Endothelial cell of umbilical vein (primary cell): ENCODE measurements around the gene ARL10. TPM values are rescaled to one million over a fixed set of nuclear protein-coding genes. Genes with fewer than 3 reads are reported as not detected.

Experiments used
- BruUV-seq: library from RNA; stranded (reverse); fragments of 400-500 nt; replicated peaks from 2 replicates; lab custom pipeline; 2021; lab: Mats Ljungman, UMichigan
- CTCF ChIA-PET: fragments of 300-600, 350-600 bp; sonication (Branson Sonifier 250); formaldehyde crosslinking; loops from one replicate; lab custom pipeline; 2021; ENCODE audit warnings: antibody characterized with exemption, inconsistent platforms; lab: Charles Lee
- POLR2A ChIA-PET: fragments of 300-600, 350-600 bp; sonication (Branson Sonifier 250); formaldehyde crosslinking; loops from one replicate; lab custom pipeline; 2021; ENCODE audit warnings: antibody characterized with exemption, inconsistent platforms; lab: Charles Lee
- DNase-seq: peaks from one replicate; pipeline ENCODE4 v3.0.0-alpha.2; 2011; ENCODE audit warnings: low read depth, low spot score
- FAIRE-seq: peaks from 2 replicates; lab custom pipeline; 2011; peaks lifted over from hg19 to GRCh38; lab: Jason Lieb, UNC
- H2AFZ ChIP-seq: 2 replicates; pipeline ENCODE4 v1.6.0; 2012; ENCODE audit warnings: low read depth, low read length, control low read depth, inconsistent platforms
- H3K27ac ChIP-seq: 2 replicates; pipeline ENCODE4 v1.5.1; 2011; ENCODE audit warnings: low read depth, mild to moderate bottlenecking, control low read depth, low read length, moderate library complexity; ENCODE audit not compliant: insufficient read depth
- H3K27me3 ChIP-seq, 2 experiments: 2 replicates each; pipeline versions ENCODE4 v1.6.0 to v1.6.1; 2011; ENCODE audit warnings: low read length in 2 of 2, mixed read lengths in 1 of 2; ENCODE audit not compliant: control insufficient read depth in 2 of 2, insufficient read depth in 2 of 2
- H3K36me3 ChIP-seq, 2 experiments: 2 replicates in 1 of 2; 3 replicates in 1 of 2; pipeline ENCODE4 v1.5.1; 2011; ENCODE audit warnings: low read length in 2 of 2, mild to moderate bottlenecking in 1 of 2, moderate library complexity in 1 of 2; ENCODE audit not compliant: control insufficient read depth in 2 of 2, insufficient read depth in 2 of 2; ENCODE audit errors: extremely low read depth in 1 of 2
- H3K4me1 ChIP-seq: 3 replicates; pipeline ENCODE4 v1.5.1; 2011; ENCODE audit warnings: mild to moderate bottlenecking, low read length; ENCODE audit not compliant: control insufficient read depth, insufficient read depth; ENCODE audit errors: extremely low read depth
- H3K4me2 ChIP-seq: 2 replicates; pipeline ENCODE4 v1.6.1; 2011; ENCODE audit warnings: low read length, control low read depth, mixed read lengths; ENCODE audit not compliant: insufficient read depth
- H3K4me3 ChIP-seq, 3 experiments: fragments of 200-600 bp in 1 of 3; sonication (generic), shearing (Covaris generic) in 1 of 3; replicated peaks in 1 of 3; 2 replicates each; pipeline ENCODE4 v1.5.1; 2011 to 2016; ENCODE audit warnings: control low read depth in 3 of 3, low read length in 3 of 3, mild to moderate bottlenecking in 2 of 3, inconsistent platforms in 1 of 3, low read depth in 1 of 3, moderate library complexity in 1 of 3; ENCODE audit not compliant: insufficient read depth in 1 of 3
- H3K79me2 ChIP-seq: 2 replicates; pipeline ENCODE4 v1.6.0; 2012; ENCODE audit warnings: low read length, inconsistent platforms; ENCODE audit not compliant: control insufficient read depth, insufficient read depth
- H3K9ac ChIP-seq: replicated peaks from 2 replicates; pipeline ENCODE3; 2011; ENCODE audit warnings: low read length, control low read depth; ENCODE audit not compliant: insufficient read depth; ENCODE audit errors: extremely low read depth
- H3K9me1 ChIP-seq: replicated peaks from 3 replicates; pipeline ENCODE4 v1.6.0; 2011; ENCODE audit warnings: mild to moderate bottlenecking, low read length; ENCODE audit not compliant: control insufficient read depth, insufficient read depth; ENCODE audit errors: extremely low read depth
- H3K9me3 ChIP-seq: replicated peaks from 2 replicates; pipeline ENCODE4 v1.5.1; 2012; ENCODE audit warnings: low read length, inconsistent platforms; ENCODE audit not compliant: control insufficient read depth, insufficient read depth
- H4K20me1 ChIP-seq: replicated peaks from 2 replicates; pipeline ENCODE3; 2011; ENCODE audit warnings: mild to moderate bottlenecking, low read length; ENCODE audit not compliant: control insufficient read depth, insufficient read depth; ENCODE audit errors: extremely low read depth
- EZH2 ChIP-seq: IDR thresholded peaks from 2 replicates; pipeline ENCODE4 v1.6.1; 2012; ENCODE audit warnings: borderline replicate concordance, low read depth, mild to moderate bottlenecking, moderate library complexity, low read length, inconsistent platforms; ENCODE audit not compliant: severe bottlenecking
- FOS ChIP-seq: IDR thresholded peaks from 2 replicates; pipeline ENCODE4 v1.6.1; 2011; ENCODE audit warnings: mild to moderate bottlenecking, low read length, moderate library complexity, borderline replicate concordance; ENCODE audit not compliant: insufficient read depth
- GATA2 ChIP-seq: IDR thresholded peaks from 2 replicates; pipeline ENCODE4 v1.7.0; 2011; ENCODE audit warnings: low read depth, mild to moderate bottlenecking, moderate library complexity, mixed read lengths, low read length; ENCODE audit not compliant: insufficient read length, insufficient read depth
- JUN ChIP-seq: IDR thresholded peaks from 2 replicates; pipeline ENCODE4 v1.6.1; 2011; ENCODE audit warnings: borderline replicate concordance, low read depth; ENCODE audit not compliant: insufficient read length, insufficient read depth
- MYC ChIP-seq: IDR thresholded peaks from one replicate; pipeline ENCODE4 v1.6.1; 2011; ENCODE audit warnings: mild to moderate bottlenecking, low read depth, low read length
- POLR2A ChIP-seq: IDR thresholded peaks from 2 replicates; pipeline ENCODE4 v1.6.1; 2012; ENCODE audit warnings: low read depth, mild to moderate bottlenecking, control low read depth, low read length
- POLR2AphosphoS5 ChIP-seq: IDR thresholded peaks from 2 replicates; pipeline ENCODE4 v1.6.1; 2012; ENCODE audit warnings: low read depth, mild to moderate bottlenecking, control low read depth, low read length, moderate library complexity; ENCODE audit not compliant: insufficient read depth
- dilution Hi-C: fragments of 300-500 bp; cut with MboI; formaldehyde crosslinking; loops from one replicate; pipeline ENCODE4 v1.15.0; 2019; ENCODE audit warnings: low sequenced_read_pairs; ENCODE audit not compliant: extremely low pct_ligation_motif_present
- intact Hi-C: fragments of 100-400 bp; cut with micrococcal nuclease; formaldehyde crosslinking; loops from one replicate; pipeline ENCODE4 v1.10.0; 2022
- polyA plus RNA-seq, 4 experiments: library from polyadenylated mRNA; depleted of rRNA in 3 of 4; stranded (reverse) in 3 of 4; unstranded in 1 of 4; fragments of >200 nt; gene quantifications; 2 replicates each; pipeline versions ENCODE4 v1.2.1 to v1.2.3, GENCODE V29; 2011 to 2012; ENCODE audit warnings: missing spikeins in 1 of 4
- total RNA-seq: library from RNA; stranded (reverse); gene quantifications from 2 replicates; pipeline ENCODE4 v1.2.3, GENCODE V29; 2021
- TF ChIP-seq, protein P1 (sequence below): IDR thresholded peaks from 2 replicates; pipeline ENCODE4 v1.6.1; 2011; ENCODE audit not compliant: insufficient read depth, insufficient read length
- TF ChIP-seq, protein P2 (sequence below), 2 donors: IDR thresholded peaks; 1 replicate in 1 of 2; 2 replicates in 1 of 2; pipeline ENCODE4 v1.5.1; 2011; ENCODE audit warnings: low read length in 2 of 2, mild to moderate bottlenecking in 2 of 2, moderate library complexity in 2 of 2, control low read depth in 1 of 2, inconsistent platforms in 1 of 2, low read depth in 1 of 2; ENCODE audit not compliant: insufficient read depth in 1 of 2; ENCODE audit errors: extremely low read depth in 1 of 2

Gene ARL10
- total and polyA plus RNA-seq, 2 donors (not counting 3 experiments of a cell fraction or from before 2014, with no cell fraction given) = 7.7 to 20.7 TPM

GRCh38 chr5:176400382-176401156 lies 35.3 kb downstream of the ARL10 start:
- no peaks in the 10 kb centered on the region for H3K9me3 ChIP-seq
- no peaks in the 10 kb centered on the region for H3K27me3 ChIP-seq
- no peak overlapping the region for H3K27ac ChIP-seq
- dilution Hi-C loops (no loop called here), intact Hi-C loops (no loop called here)
- DNase-seq (no peak), FAIRE-seq (no peak)
- no peak overlapping the region for H3K9ac ChIP-seq
- H3K9me1 ChIP-seq = no peaks in the 10 kb centered on the region
- H3K36me3 ChIP-seq = peaks cover 0 to 24% of the 10 kb centered on the region in 2 experiments
- no peaks in the 10 kb centered on the region for H3K4me1 ChIP-seq
- H2AFZ ChIP-seq = no peak overlapping the region
- H3K4me3 ChIP-seq = no peak overlapping the region
- H4K20me1 ChIP-seq = no peaks in the 10 kb centered on the region
- no peak overlapping the region for H3K4me2 ChIP-seq
- POLR2A ChIA-PET = no interaction called here
- CTCF ChIA-PET = interaction anchor here (0.6 kb wide), 1 partner anchor 588 kb away, joined by 4 read pairs; no protein-coding TSS in a partner anchor
- TF ChIP-seq GATA2 = no peak
- TF ChIP-seq, protein P1, sequence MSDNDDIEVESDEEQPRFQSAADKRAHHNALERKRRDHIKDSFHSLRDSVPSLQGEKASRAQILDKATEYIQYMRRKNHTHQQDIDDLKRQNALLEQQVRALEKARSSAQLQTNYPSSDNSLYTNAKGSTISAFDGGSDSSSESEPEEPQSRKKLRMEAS = no peak
- TF ChIP-seq, protein P2, sequence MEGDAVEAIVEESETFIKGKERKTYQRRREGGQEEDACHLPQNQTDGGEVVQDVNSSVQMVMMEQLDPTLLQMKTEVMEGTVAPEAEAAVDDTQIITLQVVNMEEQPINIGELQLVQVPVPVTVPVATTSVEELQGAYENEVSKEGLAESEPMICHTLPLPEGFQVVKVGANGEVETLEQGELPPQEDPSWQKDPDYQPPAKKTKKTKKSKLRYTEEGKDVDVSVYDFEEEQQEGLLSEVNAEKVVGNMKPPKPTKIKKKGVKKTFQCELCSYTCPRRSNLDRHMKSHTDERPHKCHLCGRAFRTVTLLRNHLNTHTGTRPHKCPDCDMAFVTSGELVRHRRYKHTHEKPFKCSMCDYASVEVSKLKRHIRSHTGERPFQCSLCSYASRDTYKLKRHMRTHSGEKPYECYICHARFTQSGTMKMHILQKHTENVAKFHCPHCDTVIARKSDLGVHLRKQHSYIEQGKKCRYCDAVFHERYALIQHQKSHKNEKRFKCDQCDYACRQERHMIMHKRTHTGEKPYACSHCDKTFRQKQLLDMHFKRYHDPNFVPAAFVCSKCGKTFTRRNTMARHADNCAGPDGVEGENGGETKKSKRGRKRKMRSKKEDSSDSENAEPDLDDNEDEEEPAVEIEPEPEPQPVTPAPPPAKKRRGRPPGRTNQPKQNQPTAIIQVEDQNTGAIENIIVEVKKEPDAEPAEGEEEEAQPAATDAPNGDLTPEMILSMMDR (IDR thresholded peaks at IDR 0.05; ENCODE audit: extremely low read depth in 1 of 2, insufficient read depth in 1 of 2, low read depth in 1 of 2, low read length in 2 of 2) = no peak
- TF ChIP-seq EZH2 = no peak
- TF ChIP-seq JUN = no peak
- no peak for TF ChIP-seq MYC
- TF ChIP-seq POLR2AphosphoS5 = no peak
- TF ChIP-seq FOS = no peak
- no peak for TF ChIP-seq POLR2A
- no peaks in the 10 kb centered on the region for H3K79me2 ChIP-seq
- BruUV-seq = no TSS peak
